Subcutaneous abdominal adipose tissue (tissue), 5 donors: Measurements from ENCODE around the gene CELA1.

ENCODE experiments used
- H3K27ac ChIP-seq: one replicate; pipeline ENCODE4 v1.7.0; 2013; ENCODE audit warnings: low read depth, mild to moderate bottlenecking, inconsistent platforms, low read length, moderate library complexity
- H3K27me3 ChIP-seq, 5 donors: one replicate each; pipeline ENCODE4 v1.7.0; 2013; ENCODE audit warnings: low read length in 5 of 5, inconsistent platforms in 1 of 5; ENCODE audit not compliant: control insufficient read depth in 5 of 5, insufficient read depth in 4 of 5
- H3K36me3 ChIP-seq, 5 donors: one replicate each; pipeline ENCODE4 v1.7.0; 2013; ENCODE audit warnings: low read length in 5 of 5; ENCODE audit not compliant: control insufficient read depth in 5 of 5, insufficient read depth in 5 of 5
- H3K4me1 ChIP-seq, 5 donors: one replicate each; pipeline ENCODE4 v1.7.0; 2013; ENCODE audit warnings: low read length in 5 of 5, mild to moderate bottlenecking in 3 of 5, moderate library complexity in 1 of 5; ENCODE audit not compliant: control insufficient read depth in 5 of 5, insufficient read depth in 5 of 5
- H3K4me3 ChIP-seq, 5 donors: one replicate each; pipeline ENCODE4 v1.7.0; 2013; ENCODE audit warnings: low read length in 5 of 5, low read depth in 1 of 5
- H3K9ac ChIP-seq, 5 donors: one replicate each; pipeline ENCODE4 v1.7.0; 2013; ENCODE audit warnings: low read length in 5 of 5, mild to moderate bottlenecking in 4 of 5, moderate library complexity in 3 of 5
- H3K9me3 ChIP-seq, 5 donors: one replicate each; pipeline ENCODE4 v1.7.0; 2013; ENCODE audit warnings: low read length in 5 of 5; ENCODE audit not compliant: control insufficient read depth in 5 of 5
- donor health status: healthy.
- donor health status: healthy.
- donor health status: healthy.
- donor health status: healthy.
- donor health status: healthy.

Gene CELA1

DNA sequence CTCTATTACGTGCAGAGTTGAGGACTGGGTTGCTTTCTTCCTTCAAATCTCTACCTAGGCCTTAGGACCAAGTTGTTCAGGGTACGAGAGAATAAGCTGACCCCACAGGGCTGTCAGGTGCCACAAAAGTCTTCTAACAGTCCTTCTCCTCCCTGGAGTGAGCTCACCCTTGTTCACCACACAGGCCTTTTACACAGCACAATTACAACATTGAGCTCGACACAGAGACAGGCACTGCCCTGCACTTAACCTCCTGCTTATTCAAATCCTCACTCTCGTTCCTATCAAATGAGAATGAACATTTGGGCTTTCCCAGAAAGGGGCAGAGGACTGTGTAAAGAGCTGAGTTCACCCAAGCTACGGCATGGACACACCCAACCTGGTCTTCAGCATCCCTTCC, 42.4 kb upstream of the CELA1 start:
- peaks cover 0 to 19% (median 10%) of the 10 kb centered on the region in 5 donors for H3K27me3 ChIP-seq
- H3K4me1 ChIP-seq: peaks cover 0 to 42% (median 19%) of the 10 kb centered on the region in 5 donors
- H3K9me3 ChIP-seq: no peaks in the 10 kb centered on the region
- no peak overlapping the region for H3K9ac ChIP-seq
- H3K27ac ChIP-seq: no peak overlapping the region
- no peaks in the 10 kb centered on the region for H3K36me3 ChIP-seq
- H3K4me3 ChIP-seq: no peak overlapping the region

DNA sequence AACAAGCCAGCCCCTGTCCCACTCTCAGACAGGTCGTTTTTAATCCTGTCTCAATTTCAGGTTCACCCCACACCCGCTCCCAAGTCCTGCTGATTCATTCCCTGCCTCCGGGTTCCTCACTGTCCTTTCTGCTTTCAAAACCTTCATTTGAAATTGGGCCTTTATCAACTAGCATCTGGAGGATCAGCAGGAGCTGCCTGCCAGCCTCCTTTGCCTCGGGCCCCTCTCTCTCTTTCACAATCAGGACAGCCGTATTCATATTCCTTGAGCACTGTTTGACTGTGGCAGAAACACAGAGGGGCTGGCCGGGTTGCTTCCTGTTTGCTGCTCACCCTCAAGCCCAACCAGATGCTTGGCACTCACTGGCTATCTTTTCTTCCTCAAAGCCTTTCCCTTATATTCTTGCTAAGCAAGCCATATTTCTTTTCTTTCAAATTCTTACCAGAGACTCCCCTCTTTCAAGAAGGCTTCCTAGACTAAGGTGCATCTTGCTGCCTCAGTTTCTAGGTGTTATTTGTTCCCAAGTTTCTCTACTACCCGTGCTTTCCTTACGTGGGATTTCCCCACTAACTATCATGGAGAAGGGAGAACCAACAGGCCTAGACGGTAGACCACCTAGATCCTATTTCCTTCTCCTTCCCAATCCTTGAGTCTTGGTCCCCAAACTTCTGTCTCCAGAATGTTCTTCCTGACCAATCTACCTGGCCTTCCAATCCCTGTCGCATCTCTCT, 41.8 kb upstream of the CELA1 start:
- Histone ChIP-seq H3K9me3 (no peaks in the 10 kb centered on the region), H3K36me3 (no peaks in the 10 kb centered on the region), H3K4me3 (no peak overlapping the region), H3K27me3 (peaks cover 0 to 18% (median 8%) of the 10 kb centered on the region in 5 donors), H3K27ac (no peak overlapping the region), H3K4me1 (peaks cover 0 to 37% (median 19%) of the 10 kb centered on the region in 5 donors), H3K9ac (no peak overlapping the region)

GRCh38 chr12:51386351-51386750, 39.9 kb upstream of the CELA1 start:
- Histone ChIP-seq H3K4me3 (no peak overlapping the region), H3K9ac (no peak overlapping the region), H3K27ac (no peak overlapping the region), H3K27me3 (peaks cover 0 to 8% (median 6%) of the 10 kb centered on the region in 5 donors), H3K4me1 (peaks cover 0 to 28% (median 11%) of the 10 kb centered on the region in 5 donors), H3K9me3 (no peaks in the 10 kb centered on the region), H3K36me3 (peaks cover 0 to 3% (median 0%) of the 10 kb centered on the region in 5 donors)

DNA sequence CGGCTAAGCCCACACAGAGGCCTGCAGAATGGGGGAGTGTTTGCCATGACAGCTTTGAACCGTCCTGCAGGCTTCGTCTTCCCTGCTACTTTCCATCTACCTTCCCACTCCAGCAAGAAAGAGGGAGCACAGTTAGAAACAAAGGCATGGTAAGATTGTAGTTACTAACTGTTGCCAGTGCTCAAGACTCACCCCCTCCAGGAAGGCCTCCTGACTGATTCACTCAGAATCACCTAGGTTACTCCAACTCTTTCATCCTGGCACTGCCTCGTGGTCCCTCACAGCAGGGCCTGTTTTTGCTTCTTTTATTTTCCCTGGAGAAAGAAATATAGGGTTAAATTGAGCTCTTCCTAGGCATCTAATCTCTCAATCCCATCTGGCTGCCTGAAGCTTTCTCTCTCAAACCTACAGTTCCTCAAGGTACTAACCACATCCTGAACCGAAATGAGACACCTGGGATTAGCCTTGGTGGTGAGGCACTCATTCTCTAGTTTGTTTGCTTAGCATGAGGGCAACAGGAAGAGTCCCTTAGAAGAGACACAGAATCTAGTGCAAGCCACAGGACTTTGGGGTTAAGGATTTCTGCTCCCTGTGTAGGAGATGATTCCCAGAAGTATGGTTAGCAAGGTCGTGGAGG, 36.9 kb upstream of the CELA1 start:
- no peak overlapping the region for H3K9ac ChIP-seq
- no peak overlapping the region for H3K4me3 ChIP-seq
- no peak overlapping the region for H3K27ac ChIP-seq
- no peaks in the 10 kb centered on the region for H3K27me3 ChIP-seq
- no peaks in the 10 kb centered on the region for H3K9me3 ChIP-seq
- peaks cover 0 to 3% (median 0%) of the 10 kb centered on the region in 5 donors for H3K36me3 ChIP-seq
- H3K4me1 ChIP-seq: peaks cover 0 to 10% (median 6%) of the 10 kb centered on the region in 5 donors

GRCh38 chr12:51382173-51382572, 35.7 kb upstream of the CELA1 start:
- Histone ChIP-seq H3K9ac (no peak overlapping the region), H3K9me3 (no peaks in the 10 kb centered on the region), H3K27me3 (no peaks in the 10 kb centered on the region), H3K4me1 (peaks cover 0 to 7% (median 0%) of the 10 kb centered on the region in 5 donors), H3K4me3 (no peak overlapping the region), H3K36me3 (peaks cover 0 to 5% (median 0%) of the 10 kb centered on the region in 5 donors), H3K27ac (no peak overlapping the region)

- no peaks in the 10 kb centered on the region for H3K27me3 ChIP-seq
- peaks cover 0 to 7% (median 0%) of the 10 kb centered on the region in 5 donors for H3K4me1 ChIP-seq
- H3K9ac ChIP-seq: no peak overlapping the region
- no peaks in the 10 kb centered on the region for H3K9me3 ChIP-seq
- peaks cover 0 to 10% (median 0%) of the 10 kb centered on the region in 5 donors for H3K36me3 ChIP-seq
- no peak overlapping the region for H3K27ac ChIP-seq
- no peak overlapping the region for H3K4me3 ChIP-seq
These were observed 35.0 kb upstream of the CELA1 start for GRCh38 chr12:51381226-51382079.

- Histone ChIP-seq H3K4me1 (peaks cover 0 to 14% (median 7%) of the 10 kb centered on the region in 5 donors), H3K9me3 (no peaks in the 10 kb centered on the region), H3K9ac (no peak overlapping the region), H3K36me3 (peaks cover 0 to 10% (median 0%) of the 10 kb centered on the region in 5 donors), H3K27ac (no peak overlapping the region), H3K27me3 (no peaks in the 10 kb centered on the region), H3K4me3 (no peak overlapping the region)
These were observed 33.1 kb upstream of the CELA1 start for GRCh38 chr12:51379571-51379970.

- H3K36me3 ChIP-seq: peaks cover 0 to 10% (median 0%) of the 10 kb centered on the region in 5 donors
- H3K9ac ChIP-seq: no peak overlapping the region
- H3K9me3 ChIP-seq: no peaks in the 10 kb centered on the region
- peaks cover 0 to 18% (median 11%) of the 10 kb centered on the region in 5 donors for H3K4me1 ChIP-seq
- H3K4me3 ChIP-seq: no peak overlapping the region
- H3K27me3 ChIP-seq: no peaks in the 10 kb centered on the region
- no peak overlapping the region for H3K27ac ChIP-seq
These were observed 32.3 kb upstream of the CELA1 start for GRCh38 chr12:51378749-51379148.

GRCh38 chr12:51377099-51377984, 30.9 kb upstream of the CELA1 start:
- Histone ChIP-seq H3K9ac (no peak overlapping the region), H3K36me3 (peaks cover 0 to 7% (median 0%) of the 10 kb centered on the region in 5 donors), H3K4me1 (peaks cover 0 to 18% (median 11%) of the 10 kb centered on the region in 5 donors)

More at GRCh38 chr12:51377099-51377984, 30.9 kb upstream of the CELA1 start:
- Histone ChIP-seq H3K27me3 (no peaks in the 10 kb centered on the region), H3K9me3 (no peaks in the 10 kb centered on the region), H3K4me3 (no peak overlapping the region), H3K27ac (no peak overlapping the region)
